Gastrocnemius medialis (tissue), 4 donors: ENCODE measurements around the gene TRAP1.

ENCODE experiments used
- POLR2A ChIP-seq, 2 donors: fragments of 450-650 bp; IDR thresholded peaks; one replicate each; pipeline ENCODE4 v1.6.1; 2017; ENCODE audit warnings: antibody characterized with exemption in 2 of 2, mild to moderate bottlenecking in 2 of 2, moderate library complexity in 2 of 2
- TF ChIP-seq, protein P1 (sequence below), 5 experiments: fragments of 450-650 bp in 3 of 5; fragments of 200-600 bp in 2 of 5; sonication (generic) in 2 of 5; IDR thresholded peaks in 4 of 5; conservative IDR thresholded peaks in 1 of 5; 1 replicate in 4 of 5; 2 replicates in 1 of 5; pipeline ENCODE4 v1.5.1; 2016 to 2019; ENCODE audit warnings: antibody characterized with exemption in 5 of 5, mild to moderate bottlenecking in 3 of 5, moderate library complexity in 3 of 5

GRCh38 chr16:3675601-3676130, 41.7 kb downstream of the TRAP1 start:
- TF ChIP-seq, protein P1, sequence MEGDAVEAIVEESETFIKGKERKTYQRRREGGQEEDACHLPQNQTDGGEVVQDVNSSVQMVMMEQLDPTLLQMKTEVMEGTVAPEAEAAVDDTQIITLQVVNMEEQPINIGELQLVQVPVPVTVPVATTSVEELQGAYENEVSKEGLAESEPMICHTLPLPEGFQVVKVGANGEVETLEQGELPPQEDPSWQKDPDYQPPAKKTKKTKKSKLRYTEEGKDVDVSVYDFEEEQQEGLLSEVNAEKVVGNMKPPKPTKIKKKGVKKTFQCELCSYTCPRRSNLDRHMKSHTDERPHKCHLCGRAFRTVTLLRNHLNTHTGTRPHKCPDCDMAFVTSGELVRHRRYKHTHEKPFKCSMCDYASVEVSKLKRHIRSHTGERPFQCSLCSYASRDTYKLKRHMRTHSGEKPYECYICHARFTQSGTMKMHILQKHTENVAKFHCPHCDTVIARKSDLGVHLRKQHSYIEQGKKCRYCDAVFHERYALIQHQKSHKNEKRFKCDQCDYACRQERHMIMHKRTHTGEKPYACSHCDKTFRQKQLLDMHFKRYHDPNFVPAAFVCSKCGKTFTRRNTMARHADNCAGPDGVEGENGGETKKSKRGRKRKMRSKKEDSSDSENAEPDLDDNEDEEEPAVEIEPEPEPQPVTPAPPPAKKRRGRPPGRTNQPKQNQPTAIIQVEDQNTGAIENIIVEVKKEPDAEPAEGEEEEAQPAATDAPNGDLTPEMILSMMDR (IDR thresholded peaks at IDR 0.05 in 4 of 5, conservative IDR thresholded peaks at IDR 0.05 in 1 of 5): no peak
- no peak for TF ChIP-seq POLR2A (IDR thresholded peaks at IDR 0.05)
